ENCODE measurements around the gene DUSP9.
"Not testable (repeated sequence)": the region's sequence is repeated elsewhere in the genome, so short reads cannot be mapped to it uniquely, and the experiment has no call there.

The DUSP9 gene

GRCh38 chrX:153690466-153690865, 43.5 kb downstream of the DUSP9 start (continued):
- TF ChIP-seq ZNF555 (tag by site-specific recombination; conservative IDR thresholded peaks at IDR 0.05) (no peak), ZBTB48 (tag by site-specific recombination; IDR thresholded peaks at IDR 0.05) (no peak), ZNF510 (tag by site-specific recombination; IDR thresholded peaks at IDR 0.05; ENCODE audit: insufficient replicate concordance) (no peak), PRDM4 (tag by site-specific recombination; IDR thresholded peaks at IDR 0.05) (no peak)

- H3K4me3 ChIP-seq (ENCODE audit: low read depth, low read length); H3K27ac ChIP-seq (ENCODE audit: extremely low read depth, low read depth, low read length); H3K4me1 ChIP-seq (ENCODE audit: control insufficient read depth, insufficient read depth, low read length); H3K9me3 ChIP-seq (ENCODE audit: control insufficient read depth, insufficient read depth, low read depth, low read length); CTCF ChIA-PET; POLR2A ChIA-PET: not testable (repeated sequence)
- H3K36me3 ChIP-seq (ENCODE audit: control insufficient read depth in 2 of 2, insufficient read depth in 1 of 2, low read length in 2 of 2), result peaks cover 0 to 62% of the 10 kb centered on the region in 2 experiments; a peak in 1 of 3 replicates
- peak; percentile 38; the same call in 1 of the 2 replicates for TF ChIP-seq GLIS2 (tag by site-specific recombination; IDR thresholded peaks at IDR 0.05)
- TF ChIP-seq HIC1 (tag by site-specific recombination; IDR thresholded peaks at IDR 0.05), result 0 out of 2 replicates have a peak, but pooled peaks have one; percentile 16
Measured at GRCh38 chrX:153691032-153691827, 44.2 kb downstream of the DUSP9 start.

DNA sequence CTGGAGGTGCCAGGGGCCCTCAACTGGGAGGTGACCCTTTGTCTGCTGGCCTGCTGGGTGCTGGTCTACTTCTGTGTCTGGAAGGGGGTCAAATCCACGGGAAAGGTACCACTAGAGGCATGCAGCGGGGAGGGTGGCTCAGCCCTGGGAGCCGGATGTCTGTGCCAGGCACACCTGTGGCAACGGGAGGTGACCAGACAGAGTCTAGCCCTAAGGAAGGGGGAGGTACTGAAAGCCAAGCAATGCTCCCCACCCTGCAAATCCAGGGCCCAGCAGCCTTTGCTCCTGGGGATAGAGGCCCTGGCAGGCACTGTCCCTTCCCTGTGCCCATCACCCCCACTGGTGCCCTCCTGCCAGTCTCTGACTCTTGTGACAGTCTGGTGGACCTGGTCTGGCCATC, 45.0 kb downstream of the DUSP9 start:
- TF ChIP-seq HOXC10 (CRISPR knock-in tag; IDR thresholded peaks at IDR 0.05), result 0 out of 2 replicates have a peak, but pooled peaks have one; percentile 77
- no peak for TF ChIP-seq ZNF138 (tag by site-specific recombination; IDR thresholded peaks at IDR 0.05; ENCODE audit: borderline replicate concordance)
- POLR2A ChIA-PET, result no interaction called here

DNA sequence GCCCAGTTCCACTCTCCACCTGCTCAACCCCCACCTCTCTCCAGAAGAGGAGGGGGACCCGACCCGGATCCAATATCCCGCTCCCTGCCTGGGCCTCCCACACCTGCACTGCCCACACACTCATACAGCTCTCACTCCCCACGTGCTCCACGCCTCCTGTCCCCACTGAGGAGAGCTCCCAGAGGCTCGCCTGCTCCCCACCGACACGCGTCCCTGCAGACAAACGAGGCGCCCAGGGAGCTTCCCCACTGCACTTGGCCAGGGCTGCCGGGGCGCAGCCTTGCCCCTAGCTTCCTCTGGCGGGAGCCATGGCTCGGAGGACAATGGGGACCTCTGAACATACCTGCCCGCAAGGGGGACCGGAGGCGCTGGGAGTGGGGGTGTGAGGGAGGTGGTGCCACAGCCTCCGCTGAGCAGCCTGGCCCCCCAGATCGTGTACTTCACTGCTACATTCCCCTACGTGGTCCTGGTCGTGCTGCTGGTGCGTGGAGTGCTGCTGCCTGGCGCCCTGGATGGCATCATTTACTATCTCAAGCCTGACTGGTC, 45.7 kb downstream of the DUSP9 start:
- TF ChIP-seq OVOL3 (tag by site-specific recombination; IDR thresholded peaks at IDR 0.05) (no peak), SCRT2 (tag by site-specific recombination; IDR thresholded peaks at IDR 0.05) (no peak), EGR2 (tag by site-specific recombination; IDR thresholded peaks at IDR 0.05; ENCODE audit: low read depth) (peak; percentile 90), ZNF398 (tag by site-specific recombination; IDR thresholded peaks at IDR 0.05) (peak; percentile 43), ZFHX2 (tag by site-specific recombination; conservative IDR thresholded peaks at IDR 0.05) (peak; percentile 90)
- ChIA-PET POLR2A (no interaction called here), CTCF (interaction anchor here (1.8 kb wide), 1 partner anchor 16 kb away, joined by 4 read pairs; no protein-coding TSS in a partner anchor)
- H3K36me3 ChIP-seq (ENCODE audit: control insufficient read depth in 2 of 2, insufficient read depth in 1 of 2, low read length in 2 of 2), result peaks cover 0 to 74% of the 10 kb centered on the region in 2 experiments; a peak in 1 of 3 replicates
- no peaks in the 10 kb centered on the region for H3K4me1 ChIP-seq (ENCODE audit: control insufficient read depth, insufficient read depth, low read length)
- peak overlapping the region; percentile 46; the same call in 1 of the 2 replicates for H3K27ac ChIP-seq (ENCODE audit: extremely low read depth, low read depth, low read length)
- no peak overlapping the region for H3K4me3 ChIP-seq (ENCODE audit: low read depth, low read length)
- H3K9me3 ChIP-seq (ENCODE audit: control insufficient read depth, insufficient read depth, low read depth, low read length), result no peaks in the 10 kb centered on the region

More for the DNA sequence above, 45.0 kb downstream of the DUSP9 start:
- Histone ChIP-seq H3K9me3 (ENCODE audit: control insufficient read depth, insufficient read depth, low read depth, low read length) (no peaks in the 10 kb centered on the region), H3K27ac (ENCODE audit: extremely low read depth, low read depth, low read length) (peak overlapping the region; percentile 46; the same call in 1 of the 2 replicates), H3K4me1 (ENCODE audit: control insufficient read depth, insufficient read depth, low read length) (no peaks in the 10 kb centered on the region), H3K36me3 (ENCODE audit: control insufficient read depth in 2 of 2, insufficient read depth in 1 of 2, low read length in 2 of 2) (peaks cover 0 to 69% of the 10 kb centered on the region in 2 experiments; a peak in 1 of 3 replicates), H3K4me3 (ENCODE audit: low read depth, low read length) (no peak overlapping the region)
- CTCF ChIA-PET, result interaction anchor here (1.8 kb wide), 1 partner anchor 17 kb away, joined by 4 read pairs; no protein-coding TSS in a partner anchor

All from HEK293 (cell line).